HG03066 (cell line): Measurements from ENCODE around the gene ZSCAN12.

Experiments
- ATAC-seq: cut with Tn5 transposase; IDR thresholded peaks from one replicate; pipeline ENCODE4 v1.9.1; 2021; ENCODE audit warnings: low read depth; ENCODE audit not compliant: unreplicated experiment

Gene ZSCAN12

DNA sequence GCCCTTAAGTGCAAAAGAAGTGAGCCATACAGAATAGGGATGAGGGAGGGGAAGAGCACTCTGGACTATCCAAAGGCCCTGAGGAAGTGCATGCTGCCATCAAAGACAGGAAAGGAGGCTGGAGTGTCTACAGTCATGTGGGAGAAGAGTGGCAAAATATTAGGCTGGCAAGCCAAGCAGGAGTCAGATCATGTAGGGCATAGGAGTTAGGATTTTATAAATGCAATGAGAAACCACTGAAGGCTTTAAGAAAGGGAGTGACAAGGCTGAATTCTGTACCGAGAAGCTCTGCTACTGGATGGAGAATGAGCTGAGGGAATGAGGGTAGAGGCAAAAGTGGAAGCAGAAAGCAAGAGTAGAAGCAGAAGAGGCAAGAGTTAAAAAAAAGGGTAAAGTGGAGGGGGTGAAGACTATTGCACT lies 65.9 kb downstream of the ZSCAN12 start:
- no peak for ATAC-seq

DNA sequence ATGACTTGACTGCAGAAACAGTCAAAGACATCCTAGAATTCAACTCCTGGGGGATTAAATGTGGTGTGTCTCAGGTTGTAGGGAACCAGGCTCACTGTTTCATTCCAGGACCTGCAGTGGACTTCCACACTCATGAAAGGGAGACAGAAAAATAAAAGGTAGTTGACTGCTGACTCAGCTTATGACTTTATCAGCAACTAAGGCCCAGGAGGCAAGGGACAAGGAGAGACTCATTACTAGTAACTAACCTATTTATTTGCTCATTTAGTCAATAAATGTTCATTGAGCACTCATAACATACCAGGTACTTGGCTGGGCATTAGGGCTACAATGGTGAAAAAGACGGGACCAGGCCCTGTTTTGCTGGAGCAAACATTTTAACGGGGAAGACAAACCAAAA lies 66.5 kb downstream of the ZSCAN12 start:
- no peak for ATAC-seq

DNA sequence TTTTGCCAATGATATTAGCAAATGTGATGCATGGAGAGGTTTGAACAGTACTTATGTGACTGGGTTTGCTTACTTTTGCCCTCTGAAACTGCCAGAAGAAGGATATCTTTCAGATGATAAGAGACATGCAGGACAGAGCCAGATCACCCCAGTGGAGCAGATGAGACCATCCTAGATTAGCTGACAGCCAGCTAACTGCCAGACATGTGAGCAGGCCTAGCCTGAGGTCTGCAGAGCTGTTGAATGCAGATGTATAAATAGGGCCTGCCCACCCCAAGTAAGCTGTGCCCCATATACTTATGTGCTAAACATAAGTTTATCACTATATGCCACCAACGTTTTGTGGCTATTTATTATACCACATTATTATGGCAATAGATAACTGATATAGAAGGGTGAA lies 69.5 kb downstream of the ZSCAN12 start:
- ATAC-seq = no peak
